Brain pericyte (primary cell): ENCODE data around the gene SEPSECS.
"Not testable (repeated sequence)": the region's sequence is repeated elsewhere in the genome, so short reads cannot be mapped to it uniquely, and the experiment has no call there.

ENCODE experiments used
- DNase-seq: peaks from one replicate; pipeline ENCODE4 v3.0.0-alpha.2; 2012; ENCODE audit warnings: low read depth, low spot score

SEPSECS gene

DNA sequence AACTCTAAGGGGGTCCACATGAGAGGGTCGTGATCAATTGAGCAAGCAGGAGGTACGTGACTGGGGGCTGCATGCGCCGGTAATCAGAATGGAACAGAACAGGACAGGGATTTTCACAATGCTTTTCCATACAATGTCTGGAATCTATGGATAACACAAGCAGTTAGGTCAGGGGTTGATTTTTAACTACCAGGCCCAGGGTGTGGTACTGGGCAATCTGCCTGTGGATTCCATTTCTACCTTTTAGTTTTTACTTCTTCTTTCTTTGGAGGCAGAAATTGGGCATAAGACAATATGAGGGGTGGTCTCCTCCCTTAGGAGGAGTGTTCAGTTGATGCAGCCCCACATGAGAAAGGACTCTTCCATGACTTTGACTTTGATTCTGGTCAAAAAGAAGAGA is 76.8 kb downstream of the SEPSECS start:
- DNase-seq: not testable (repeated sequence)

DNA sequence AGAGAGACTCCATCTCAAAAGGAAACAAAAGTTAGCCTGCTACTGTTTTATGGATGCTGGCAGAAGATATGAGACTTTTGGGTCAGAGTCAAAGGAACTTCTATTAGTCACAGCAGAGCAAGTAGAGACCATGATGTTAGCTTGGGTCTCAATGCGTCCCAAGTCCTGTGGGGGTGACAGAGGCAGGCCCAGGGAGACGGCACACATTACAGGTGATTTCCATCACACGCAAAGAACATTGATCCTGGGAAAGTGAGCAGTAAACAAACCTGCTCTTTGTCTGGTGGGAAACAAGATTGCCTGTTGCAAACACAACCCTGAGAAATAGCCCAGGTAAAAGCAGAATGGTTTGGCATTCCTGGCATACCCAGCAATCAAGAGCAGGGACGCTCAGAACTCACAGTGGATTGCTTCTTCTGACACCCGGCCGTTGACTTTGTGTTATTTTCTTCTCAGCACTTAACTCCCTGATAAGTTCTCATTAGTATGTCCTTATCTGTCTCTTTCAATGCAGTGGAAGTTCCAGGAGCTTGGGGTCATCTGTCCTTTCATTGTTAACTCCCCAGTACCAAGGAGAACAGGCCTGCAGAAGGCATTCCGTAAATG is 78.3 kb downstream of the SEPSECS start:
- no peak for DNase-seq

DNA sequence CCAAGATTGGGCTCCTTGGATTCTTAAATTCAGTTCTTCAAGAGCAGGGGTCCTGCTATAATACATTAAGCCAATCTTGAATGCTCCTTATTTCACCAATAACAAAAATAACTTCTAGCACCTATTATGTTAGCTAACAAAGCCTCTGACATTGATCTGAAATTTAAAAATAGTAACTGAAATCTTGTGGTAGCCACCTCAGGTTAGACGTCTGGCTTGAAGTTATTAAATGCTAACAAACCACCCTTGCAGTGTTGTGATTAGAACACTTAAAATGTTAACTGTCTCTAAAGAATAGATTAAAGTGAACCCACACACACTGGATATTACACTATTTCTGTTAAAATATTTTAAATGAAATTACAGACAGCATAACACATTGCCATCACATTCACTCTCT is 79.7 kb downstream of the SEPSECS start:
- DNase-seq: no peak

- DNase-seq: no peak
These were observed 81.7 kb downstream of the SEPSECS start for GRCh38 chr4:25078523-25078922.

DNA sequence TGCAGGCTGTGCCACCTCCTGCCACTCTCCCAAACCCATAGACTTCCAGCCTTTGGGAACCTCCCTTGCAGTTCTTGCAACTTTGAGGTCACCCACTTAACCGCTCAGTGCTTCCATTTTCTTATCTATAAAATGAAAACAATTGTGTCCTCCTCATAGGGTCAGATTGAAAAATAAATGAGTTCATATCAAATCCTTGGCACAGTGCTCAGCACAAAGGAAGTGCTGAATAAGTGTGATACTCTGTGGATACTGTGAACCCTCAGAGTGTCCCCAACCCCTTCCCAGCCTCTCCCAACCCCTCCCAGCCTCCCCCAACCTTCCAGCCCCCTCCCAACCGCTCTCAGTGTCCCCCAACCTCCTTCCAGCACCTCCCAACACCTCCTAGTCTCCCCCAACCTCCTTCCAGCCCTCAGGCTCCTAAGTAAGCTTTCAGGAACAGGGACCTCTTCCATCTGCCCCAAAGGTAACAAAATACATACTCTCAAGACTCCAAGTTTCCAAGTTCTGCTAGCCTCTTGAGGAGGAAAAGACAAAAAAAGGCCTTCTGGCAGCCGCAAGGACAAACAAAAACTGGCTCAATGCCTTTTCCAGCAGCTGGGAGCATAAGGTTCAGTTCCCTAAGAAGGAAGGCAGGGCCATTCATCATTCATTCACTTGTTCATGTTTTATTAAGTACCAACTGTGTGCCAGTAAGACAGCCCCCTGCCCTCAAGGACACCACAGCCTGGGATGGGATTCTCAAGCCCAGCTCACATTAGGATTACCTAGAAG is 83.4 kb downstream of the SEPSECS start:
- no peak for DNase-seq

- no peak for DNase-seq
These were observed 84.4 kb downstream of the SEPSECS start for GRCh38 chr4:25075851-25076250.

DNA sequence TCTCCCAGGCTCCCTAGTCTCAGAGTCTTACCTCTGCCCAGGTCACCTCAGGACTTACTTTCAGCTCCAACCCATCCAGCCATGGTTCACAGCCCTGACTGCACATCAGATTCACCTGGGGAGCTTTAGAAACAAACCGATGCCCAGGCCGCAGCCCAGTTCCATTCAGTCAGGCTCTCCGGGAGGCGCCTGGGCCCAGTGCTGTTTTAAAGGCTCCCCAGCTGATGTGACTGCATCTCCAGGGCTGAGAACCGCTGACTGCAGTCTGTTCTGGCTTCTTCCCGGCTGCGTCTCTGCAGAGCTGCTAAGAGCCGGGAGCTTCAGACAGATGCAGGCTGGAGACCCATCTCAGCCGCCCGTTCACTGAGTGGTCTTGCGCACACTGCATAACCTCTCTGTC is 85.1 kb downstream of the SEPSECS start:
- DNase-seq: no peak

DNA sequence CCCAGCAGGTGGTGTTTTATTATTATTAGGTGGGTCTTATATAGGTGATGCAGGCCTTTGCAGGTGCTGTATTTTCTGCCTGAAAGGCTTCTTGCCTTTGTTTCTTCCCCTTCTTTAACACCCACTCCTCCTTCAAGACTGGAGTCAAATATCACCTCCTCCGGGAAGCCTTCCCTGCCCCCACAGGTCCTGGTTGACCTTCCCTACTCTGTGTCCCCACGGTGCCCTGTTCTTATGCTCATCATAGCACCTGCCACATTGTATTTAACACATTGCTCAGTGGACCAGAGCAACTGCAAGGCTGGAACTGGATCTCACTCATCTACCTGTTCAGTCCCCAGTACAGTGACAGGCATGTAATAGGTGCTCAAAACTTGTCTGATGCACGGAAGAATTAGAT is 89.7 kb downstream of the SEPSECS start:
- no peak for DNase-seq
